ENCODE measurements around the gene OR10G8. TPM values are rescaled to one million over a fixed set of nuclear protein-coding genes. Genes with fewer than 3 reads are reported as not detected.

OR10G8 gene
- total RNA-seq, 1 experiment from 2014 or later, result not detected

DNA sequence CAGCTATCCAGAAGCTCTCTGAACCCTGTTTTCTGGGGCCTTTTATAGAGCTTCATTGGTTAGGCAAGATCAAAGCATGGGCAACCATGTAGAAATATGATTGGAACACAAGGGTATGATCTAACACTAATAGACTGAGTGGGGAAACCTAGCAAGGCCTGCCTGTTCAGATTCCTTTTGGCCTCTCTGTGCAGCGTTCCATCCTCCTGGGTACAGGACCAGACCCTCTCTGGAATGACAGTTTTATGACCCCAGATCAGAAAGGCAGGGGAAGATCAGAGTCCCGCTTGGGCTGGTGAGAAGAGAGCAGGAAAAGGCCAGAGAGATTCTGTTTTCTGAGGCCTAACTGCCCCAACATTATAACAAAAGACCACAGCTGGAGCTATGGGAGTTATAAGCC lies 52.0 kb downstream of the OR10G8 start:
- Histone ChIP-seq H2BK120ac (ENCODE audit: low read depth, low read length, poor library complexity, severe bottlenecking) (no peak overlapping the region), H2BK12ac (ENCODE audit: insufficient read length, low read depth, low read length) (no peak overlapping the region), H3T11ph (ENCODE audit: low read length) (no peak overlapping the region), H3K18ac (ENCODE audit: insufficient read length, low read depth, low read length) (no peak overlapping the region), H4K5ac (ENCODE audit: insufficient read length, low read depth, low read length) (no peak overlapping the region), H2BK20ac (ENCODE audit: low read depth, low read length, poor library complexity, severe bottlenecking) (no peak overlapping the region), H3K4me1 (ENCODE audit: insufficient read depth, low read length) (no peaks in the 10 kb centered on the region; the same call in 1 of the 2 replicates), H3K79me2 (ENCODE audit: insufficient read depth, low read length) (no peaks in the 10 kb centered on the region), H3K27ac (ENCODE audit: insufficient read length, low read depth, low read length) (no peak overlapping the region), H2AK5ac (ENCODE audit: insufficient read length, low read length) (no peak overlapping the region), H3K14ac (ENCODE audit: insufficient read depth, low read length) (no peak overlapping the region), H3K9me3 (ENCODE audit: control insufficient read depth, low read depth, low read length) (no peaks in the 10 kb centered on the region), H2BK15ac (ENCODE audit: low read depth, low read length) (no peak overlapping the region), H4K20me1 (ENCODE audit: control insufficient read depth, insufficient read depth, insufficient read length) (no peaks in the 10 kb centered on the region), H2AFZ (ENCODE audit: low read length) (no peak overlapping the region), H3K4ac (ENCODE audit: low read depth, low read length) (no peak overlapping the region), H3K23ac (ENCODE audit: insufficient read length, low read depth, low read length) (no peak overlapping the region), H4K91ac (ENCODE audit: insufficient read length, low read depth, low read length) (no peak overlapping the region), H3K4me2 (ENCODE audit: insufficient read depth, insufficient read length, low read length) (no peak overlapping the region), H3K23me2 (ENCODE audit: insufficient read length, low read depth, low read length, poor library complexity, severe bottlenecking) (no peaks in the 10 kb centered on the region), H3K56ac (ENCODE audit: insufficient read length, low read depth, low read length) (no peak overlapping the region), H3K9ac (ENCODE audit: extremely low read depth, insufficient read length, low read length) (no peak overlapping the region), H4K8ac (replicated peaks; ENCODE audit: insufficient read length, low read depth, low read length) (no peak overlapping the region), H3K27me3 (ENCODE audit: insufficient read depth, low read length) (no peaks in the 10 kb centered on the region), H3K79me1 (ENCODE audit: insufficient read depth, low read depth, low read length, poor library complexity, severe bottlenecking) (no peaks in the 10 kb centered on the region), H2BK5ac (ENCODE audit: insufficient read length, low read length) (no peak overlapping the region)
- Mint-ChIP-seq H3K4me3 (no peak overlapping the region), H3K4me1 (peaks cover 0 to 7% of the 10 kb centered on the region in 2 experiments; a peak in 2 of 4 replicates), H3K36me3 (ENCODE audit: insufficient read depth in 1 of 3, low read depth in 3 of 3) (no peaks in the 10 kb centered on the region), H3K27ac (no peak overlapping the region), H3K27me3 (ENCODE audit: low read depth) (no peaks in the 10 kb centered on the region), H3K9me3 (no peaks in the 10 kb centered on the region)
- WGBS (ENCODE audit: extremely low coverage, insufficient read length, low lambda C conversion rate), result no CpG with 5 or more reads among the region's 2 CpGs
- no peak for DNase-seq
- TF ChIP-seq, protein P1, sequence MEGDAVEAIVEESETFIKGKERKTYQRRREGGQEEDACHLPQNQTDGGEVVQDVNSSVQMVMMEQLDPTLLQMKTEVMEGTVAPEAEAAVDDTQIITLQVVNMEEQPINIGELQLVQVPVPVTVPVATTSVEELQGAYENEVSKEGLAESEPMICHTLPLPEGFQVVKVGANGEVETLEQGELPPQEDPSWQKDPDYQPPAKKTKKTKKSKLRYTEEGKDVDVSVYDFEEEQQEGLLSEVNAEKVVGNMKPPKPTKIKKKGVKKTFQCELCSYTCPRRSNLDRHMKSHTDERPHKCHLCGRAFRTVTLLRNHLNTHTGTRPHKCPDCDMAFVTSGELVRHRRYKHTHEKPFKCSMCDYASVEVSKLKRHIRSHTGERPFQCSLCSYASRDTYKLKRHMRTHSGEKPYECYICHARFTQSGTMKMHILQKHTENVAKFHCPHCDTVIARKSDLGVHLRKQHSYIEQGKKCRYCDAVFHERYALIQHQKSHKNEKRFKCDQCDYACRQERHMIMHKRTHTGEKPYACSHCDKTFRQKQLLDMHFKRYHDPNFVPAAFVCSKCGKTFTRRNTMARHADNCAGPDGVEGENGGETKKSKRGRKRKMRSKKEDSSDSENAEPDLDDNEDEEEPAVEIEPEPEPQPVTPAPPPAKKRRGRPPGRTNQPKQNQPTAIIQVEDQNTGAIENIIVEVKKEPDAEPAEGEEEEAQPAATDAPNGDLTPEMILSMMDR (conservative IDR thresholded peaks at IDR 0.05), result no peak
